Daoy (cell line): ENCODE measurements around the gene LHX3. TPM values are rescaled to one million over a fixed set of nuclear protein-coding genes. Genes with fewer than 3 reads are reported as not detected.

Experiments used
- DNase-seq: peaks from one replicate; pipeline ENCODE4 v3.0.0-alpha.2; 2015; ENCODE audit warnings: low read depth
- total RNA-seq: library from RNA; depleted of rRNA; stranded (reverse); fragments of >200 nt; shearing (Covaris generic); gene quantifications from 2 replicates; pipeline ENCODE4 v1.2.3, GENCODE V29; 2014

The LHX3 gene
- total RNA-seq, 1 experiment from 2014 or later, result not detected

DNA sequence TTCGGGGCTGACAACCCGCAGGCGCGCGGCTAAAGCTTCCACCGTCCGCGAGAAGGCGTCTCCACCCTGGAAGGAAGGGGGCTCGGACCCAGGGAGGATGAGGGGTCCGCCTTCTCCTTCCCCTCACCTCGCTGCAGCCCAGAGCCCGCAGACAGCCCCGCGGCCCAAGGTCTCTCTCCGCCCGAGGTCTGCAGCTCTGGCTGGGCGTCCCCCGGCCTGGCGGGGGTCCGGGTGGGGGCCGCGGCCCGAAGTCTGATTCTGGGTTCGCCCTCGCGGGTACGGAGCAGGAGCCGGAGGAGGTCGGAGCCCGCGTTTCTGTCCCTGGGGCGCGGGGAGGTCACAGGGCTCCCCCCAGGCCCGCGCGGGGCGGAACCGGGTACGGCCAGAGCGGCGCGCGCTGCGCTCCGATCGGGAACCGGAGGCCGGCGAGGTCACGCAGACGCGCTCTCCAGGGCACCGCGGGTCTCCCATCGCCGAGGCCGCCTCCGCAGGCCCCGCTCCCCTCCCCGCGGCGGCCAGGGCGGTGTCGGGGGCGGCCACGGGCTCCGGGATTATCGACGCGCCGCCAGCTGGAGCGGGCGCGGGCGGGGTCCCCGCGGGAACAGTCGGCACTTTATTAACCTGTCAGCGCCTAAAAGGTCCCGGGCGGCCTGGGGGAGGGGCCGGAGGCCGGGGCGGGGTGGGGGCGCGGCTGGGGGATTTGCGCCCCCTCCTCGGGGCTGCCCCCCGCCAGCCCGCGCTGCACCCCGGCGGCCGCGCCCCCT is 11.6 kb downstream of the LHX3 start:
- DNase-seq, result no peak

DNA sequence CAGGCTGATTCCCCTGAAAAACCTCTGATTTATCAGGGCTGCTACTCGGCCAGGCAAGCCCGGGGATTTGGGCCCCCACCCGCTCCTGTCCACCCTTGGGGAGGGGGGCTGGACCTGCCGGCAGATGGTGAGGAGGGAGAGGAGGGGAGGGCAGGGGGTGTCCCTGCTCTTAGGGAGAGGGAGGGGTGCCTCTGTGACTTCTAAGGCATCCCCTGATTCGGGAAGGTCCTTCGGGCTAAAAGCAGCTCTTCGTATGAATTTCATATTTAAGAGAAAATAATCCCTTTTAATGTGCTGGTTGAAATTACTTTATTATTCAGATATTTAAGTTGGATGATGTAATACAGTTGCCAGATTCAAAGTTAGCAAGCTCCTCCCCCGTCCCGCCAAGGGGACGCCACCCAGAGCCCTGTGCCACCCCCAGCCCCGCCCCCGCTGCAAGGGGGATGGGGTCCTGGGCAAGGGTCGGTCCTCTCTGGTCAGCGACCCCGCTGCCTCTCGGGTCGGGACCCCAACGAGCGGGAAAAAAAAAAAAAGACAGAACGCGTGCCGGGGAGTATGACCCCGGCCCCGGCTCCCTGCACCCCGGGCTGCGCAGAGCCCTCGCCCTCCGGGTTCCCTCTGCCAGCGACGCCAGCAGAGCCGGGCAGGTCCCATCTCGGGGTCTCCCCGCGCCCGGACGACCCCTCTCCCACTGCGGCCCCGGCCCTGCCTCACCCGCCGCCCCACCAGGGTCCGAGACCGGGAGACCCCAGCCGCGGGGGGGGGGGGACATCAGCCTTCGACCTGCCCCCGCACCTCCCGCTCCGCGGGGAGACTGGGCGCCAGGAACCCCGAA is 12.4 kb downstream of the LHX3 start:
- no peak for DNase-seq

DNA sequence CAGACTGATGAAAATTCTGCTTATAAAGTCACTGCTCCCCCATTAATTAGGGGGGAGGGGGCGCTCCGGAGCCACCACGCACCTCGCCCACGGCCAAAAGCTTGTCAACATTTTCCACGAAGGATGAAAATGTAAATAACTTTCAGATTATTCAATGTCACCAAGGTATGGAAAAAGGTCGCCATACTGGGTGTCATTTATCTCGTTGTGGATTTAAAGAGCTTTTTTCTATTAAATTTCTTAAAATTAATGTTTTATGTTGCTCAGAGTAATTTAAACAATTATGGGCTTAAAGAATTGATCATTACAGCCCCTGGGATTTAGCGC is 13.0 kb downstream of the LHX3 start:
- no peak for DNase-seq

DNA sequence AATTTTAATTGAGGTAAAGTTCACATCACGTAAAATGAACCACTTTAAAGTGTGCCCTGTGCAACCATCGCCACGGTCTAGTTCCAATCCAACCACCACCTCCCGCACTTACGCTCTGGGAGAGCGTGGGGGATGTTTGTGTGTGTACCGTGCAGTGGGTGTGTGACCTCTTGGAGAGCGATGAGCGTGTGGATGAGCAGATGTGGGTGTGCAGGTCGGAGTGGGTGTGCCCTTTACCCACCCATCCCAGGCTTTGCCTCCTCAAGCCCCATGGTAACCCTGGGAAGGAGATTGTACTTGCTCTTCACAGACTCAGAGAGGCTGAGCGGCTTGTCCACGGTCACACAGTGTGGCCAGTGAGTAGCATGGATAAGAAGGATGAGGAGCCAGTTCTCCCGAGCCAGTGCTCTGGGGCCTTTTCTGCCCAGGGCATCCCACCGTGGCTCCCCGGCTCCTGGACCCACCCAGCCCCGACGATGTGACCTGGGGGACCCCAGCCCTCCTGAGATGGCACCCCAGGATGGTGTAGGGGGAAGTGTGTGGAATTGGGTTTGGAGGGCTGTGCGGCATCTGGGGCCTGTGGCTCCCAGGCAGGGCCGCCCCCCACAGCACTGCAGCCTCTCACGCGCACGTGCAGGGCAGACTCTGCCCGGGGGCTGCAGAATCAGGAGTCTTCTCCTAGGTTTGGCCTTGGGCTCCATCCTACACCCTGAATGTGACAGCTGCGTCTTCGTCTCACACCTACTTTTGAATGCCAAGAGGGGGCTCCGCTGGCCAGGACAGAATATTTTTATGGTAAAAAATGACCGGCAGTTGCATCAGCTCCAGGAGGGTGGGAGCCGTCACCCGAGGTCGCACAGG is 13.6 kb downstream of the LHX3 start:
- no peak for DNase-seq

DNA sequence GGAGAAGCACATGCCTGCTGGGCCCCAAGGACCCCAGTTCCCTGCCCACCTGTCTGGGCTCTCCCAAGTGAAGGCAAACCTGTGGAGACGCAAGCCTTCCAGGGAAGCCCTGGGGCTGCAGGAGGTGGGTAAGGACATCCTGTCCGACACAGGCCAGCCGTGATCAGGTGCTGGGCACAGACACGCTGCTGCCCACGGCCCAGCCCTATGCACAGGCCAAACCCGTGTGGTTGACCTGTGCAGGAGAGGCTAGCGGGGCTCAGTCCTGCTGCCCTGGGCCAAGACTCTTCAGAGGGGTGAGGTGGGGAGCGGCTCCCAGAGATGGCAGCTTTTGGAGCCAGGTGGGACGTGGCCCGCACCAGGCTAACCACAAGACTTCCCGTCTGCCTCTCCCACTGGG is 14.3 kb downstream of the LHX3 start:
- no peak for DNase-seq

DNA sequence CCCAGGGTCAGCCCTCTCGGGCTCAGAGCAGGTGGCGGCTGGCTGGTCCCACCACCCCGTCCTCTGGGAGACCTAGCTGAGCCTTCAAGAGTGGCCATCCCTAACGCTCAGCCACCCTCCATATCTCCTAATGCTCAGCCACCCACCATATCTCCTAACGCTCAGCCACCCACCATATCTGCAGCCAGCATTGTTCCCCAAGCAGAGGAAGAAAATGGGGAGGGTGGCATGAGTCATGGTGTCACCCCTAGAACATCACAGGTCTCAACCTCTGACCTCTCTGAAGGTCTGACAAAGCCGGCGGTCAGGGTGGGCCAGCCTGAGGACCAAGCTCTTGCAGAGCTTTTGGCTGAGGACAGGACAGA is 14.7 kb downstream of the LHX3 start:
- DNase-seq, result no peak

DNA sequence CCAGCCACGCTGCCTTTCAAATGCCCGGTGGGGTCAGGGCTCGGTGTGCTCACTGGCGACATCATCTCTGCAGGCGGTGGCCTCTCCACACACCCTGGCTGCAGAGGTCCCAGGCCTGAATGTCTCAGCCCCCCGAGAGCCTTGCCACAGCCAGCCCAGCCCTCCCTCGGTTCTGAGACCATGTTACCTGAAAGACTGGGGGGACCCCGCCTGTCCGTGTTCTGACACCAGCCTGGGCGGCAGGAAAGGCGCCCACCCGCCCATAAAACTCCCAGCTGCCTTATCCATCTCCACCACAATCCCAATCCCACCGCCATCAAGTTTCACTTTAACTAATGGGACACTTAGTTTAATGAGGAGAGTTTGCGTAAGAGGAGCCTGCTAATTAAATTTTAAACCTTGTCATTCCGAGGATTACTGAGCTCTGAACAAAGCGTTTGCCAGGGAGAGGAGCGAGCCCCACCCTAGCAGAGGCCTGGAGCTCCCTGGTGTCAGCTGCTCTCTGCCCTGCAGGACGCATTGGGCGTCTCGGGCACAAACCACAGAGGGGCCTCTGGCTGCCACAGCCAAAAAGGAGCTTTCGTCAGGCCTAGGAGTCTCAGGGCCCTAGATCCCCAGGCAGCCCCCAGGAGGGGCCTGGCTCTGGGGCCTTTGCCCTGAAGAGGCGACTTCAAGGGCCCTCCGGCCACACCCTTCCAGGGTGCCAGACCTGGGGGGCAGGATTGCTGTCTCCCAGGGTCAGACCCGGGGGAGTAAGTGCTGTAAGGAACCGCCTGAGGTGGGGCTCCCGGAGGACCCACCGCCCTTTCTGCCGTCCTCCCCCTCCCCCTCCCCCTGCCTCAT is 15.3 kb downstream of the LHX3 start:
- DNase-seq, result no peak

DNA sequence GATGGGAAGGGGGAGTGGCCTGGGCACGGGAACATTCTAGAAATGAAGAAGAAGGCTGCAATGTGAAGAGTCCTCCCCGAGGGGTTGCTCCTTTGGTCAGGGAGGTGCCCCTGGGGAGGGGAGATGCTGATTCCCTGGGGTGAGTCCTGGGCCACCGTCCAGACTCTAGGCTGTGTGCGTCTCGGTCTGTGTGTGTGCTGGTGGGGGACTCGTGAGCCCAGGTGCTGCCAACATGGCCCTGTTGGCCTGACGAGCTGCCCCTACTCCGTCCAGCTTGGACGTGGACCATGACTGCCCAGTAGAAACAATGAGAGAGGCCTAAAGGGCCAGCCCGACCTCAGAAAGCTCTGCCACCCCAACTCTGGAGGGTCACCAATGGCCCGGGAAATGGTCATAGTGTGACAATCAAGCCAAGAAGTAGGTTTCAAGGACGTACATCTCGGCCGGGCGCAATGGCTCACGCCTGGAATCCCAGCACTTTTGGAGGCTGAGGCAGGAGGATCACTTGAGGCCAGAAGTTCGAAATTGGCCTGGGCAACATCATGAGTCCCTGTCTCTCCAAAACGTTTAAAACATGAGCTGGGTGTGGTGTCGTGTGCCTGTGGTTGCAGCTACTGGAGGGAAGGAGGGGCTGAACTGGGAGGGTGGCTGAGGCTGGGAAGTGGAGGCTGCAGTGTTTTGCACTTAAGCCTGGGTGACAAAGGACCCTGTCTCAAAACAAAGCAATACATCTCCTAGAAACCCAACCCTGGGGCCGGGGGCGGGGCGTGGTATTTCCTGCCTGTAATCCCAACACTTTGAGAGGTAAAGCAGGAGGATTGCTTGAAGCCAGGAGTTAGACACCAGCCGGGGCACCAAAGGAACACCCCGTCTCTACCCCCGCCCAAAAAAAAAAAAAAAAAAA is 17.0 kb downstream of the LHX3 start:
- DNase-seq, result no peak

DNA sequence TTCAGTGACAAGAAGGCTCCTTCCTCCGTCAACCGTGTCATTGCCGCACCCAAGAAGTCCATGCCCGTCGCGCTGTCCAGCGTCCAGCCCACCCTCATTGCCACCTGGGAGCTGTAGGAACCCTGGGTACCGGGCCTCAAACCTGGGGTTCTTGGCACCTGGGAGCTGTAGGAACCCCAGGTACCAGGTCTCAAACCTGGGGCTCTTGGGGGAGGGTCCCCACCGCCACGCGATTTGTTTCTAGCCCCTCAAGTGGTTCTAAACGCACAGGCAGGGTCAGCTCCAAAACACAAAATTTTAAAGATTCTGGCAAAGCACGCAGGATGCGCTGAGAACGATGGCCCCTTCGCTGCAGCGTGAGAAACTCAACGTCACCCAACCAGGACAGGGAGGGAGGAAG is 17.7 kb downstream of the LHX3 start:
- no peak for DNase-seq

DNA sequence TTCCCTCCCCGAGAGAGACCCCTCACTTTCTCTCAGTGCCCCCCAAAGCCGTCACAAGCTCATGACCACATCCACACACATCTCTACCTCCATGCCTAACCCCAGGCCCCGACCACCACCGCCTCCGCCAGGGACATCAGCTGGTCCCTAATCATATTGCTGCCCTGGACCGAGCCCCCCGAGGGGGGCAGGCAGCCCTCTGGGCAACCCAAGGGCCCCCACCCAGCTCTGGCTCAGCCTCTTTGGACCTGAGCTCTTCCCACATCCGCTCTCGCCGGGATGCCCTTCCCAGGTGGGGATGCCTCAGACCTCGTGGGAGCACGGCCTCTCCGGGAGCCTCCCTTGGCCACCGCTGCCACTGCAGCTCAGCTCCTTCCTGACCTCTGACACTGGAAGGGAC is 18.5 kb downstream of the LHX3 start:
- no peak for DNase-seq

DNA sequence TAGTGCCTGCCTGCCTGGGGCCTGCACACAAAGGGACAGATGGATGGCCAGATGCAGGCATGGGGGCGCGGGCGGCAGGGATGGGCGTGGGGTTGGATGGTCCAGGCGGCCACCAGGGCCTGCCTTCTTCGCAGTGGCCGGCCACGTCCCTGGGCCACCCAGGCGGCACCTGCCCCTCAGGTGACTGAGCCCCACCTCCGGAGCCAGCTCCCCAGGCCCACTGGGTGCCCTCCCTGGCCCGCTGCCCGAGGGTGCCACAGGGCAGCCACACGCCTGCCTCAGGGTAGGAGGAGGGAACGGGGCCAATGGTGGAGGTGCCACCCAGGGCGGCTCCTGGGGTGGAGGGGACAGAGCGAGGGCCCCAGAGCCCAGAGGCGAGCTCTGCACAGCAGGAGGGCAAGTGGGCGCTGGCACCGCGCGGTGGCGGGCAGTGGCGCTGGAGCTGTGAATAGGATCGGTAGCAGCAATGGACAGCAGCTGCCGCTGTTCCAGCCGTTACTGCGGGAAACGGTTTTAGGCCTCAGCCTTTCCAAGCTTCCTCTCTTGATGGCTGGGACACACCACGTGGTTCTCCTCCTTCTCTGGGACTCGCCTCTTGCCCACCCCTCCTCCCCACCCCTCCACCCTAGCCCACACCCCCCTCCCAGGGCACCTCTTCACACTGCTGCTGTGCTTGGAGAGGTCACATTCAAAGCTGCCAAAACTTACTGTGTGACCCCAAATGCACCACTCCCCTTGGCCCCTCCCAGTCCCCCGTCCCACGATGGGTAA is 19.1 kb downstream of the LHX3 start:
- no peak for DNase-seq

DNA sequence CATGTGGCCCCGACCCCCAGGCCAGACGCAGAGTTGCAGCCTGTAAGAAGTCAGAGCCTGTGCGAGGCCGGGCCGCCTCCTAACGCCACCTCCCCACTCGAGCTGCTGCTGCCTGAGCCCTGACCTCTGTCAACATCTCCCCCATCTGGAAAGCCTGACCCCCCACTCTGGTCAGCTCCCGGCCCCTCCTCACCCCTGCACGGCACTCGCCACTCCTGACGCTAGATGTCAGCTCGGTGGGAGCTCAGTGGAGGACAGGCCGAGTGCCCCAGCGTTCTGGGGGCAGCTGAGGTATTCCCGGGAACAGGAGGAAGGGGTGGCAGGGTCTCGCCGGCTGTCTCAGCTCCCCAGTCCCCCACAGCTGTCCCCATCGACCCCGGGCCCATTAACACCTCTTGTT is 19.9 kb downstream of the LHX3 start:
- DNase-seq, result no peak

DNA sequence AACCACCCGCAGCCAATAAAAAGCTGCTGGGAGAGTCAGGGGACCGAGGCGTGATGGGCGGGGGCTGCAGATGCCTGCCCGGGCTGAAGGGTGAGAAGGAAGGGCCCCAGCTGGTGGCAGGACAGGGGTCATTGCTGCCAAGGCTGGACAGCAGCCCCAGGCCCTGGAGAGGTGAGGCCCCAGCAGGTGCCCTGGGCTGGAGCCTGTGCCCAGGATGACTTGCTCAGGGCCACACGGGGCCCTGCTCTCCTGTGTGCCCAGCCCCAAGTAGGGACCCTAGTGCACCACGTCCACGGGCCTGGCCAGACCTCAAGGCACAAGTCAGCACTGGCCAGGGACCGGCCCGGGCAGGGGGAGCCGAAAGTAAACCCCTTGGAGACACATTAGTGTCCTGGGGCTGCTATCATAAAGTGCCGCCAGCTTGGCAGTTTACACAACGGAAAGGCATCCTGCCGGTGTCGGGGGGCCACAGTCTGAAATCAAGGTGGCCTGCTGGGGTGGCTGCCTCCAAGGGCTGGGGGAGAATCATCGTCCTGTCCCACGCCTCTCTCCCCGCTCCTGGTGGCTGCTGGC is 22.0 kb downstream of the LHX3 start:
- no peak for DNase-seq

DNA sequence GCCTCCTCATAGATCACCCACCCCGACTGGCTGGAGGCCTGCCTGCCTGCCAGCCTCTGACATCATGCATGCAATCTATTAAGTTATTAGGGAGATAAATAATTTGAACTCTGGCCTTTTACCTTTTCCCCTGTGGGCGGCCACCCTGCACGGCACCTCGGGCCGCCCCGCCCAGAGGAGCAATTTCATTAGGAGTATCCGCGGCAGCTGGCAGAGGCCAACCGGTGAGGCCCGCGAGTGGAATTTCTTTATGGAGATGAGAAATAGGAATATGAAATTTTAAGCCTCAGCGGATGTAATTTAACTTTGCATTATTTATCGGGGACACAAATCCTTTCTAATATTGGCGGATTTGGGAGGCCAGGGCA is 22.5 kb downstream of the LHX3 start:
- no peak for DNase-seq

DNA sequence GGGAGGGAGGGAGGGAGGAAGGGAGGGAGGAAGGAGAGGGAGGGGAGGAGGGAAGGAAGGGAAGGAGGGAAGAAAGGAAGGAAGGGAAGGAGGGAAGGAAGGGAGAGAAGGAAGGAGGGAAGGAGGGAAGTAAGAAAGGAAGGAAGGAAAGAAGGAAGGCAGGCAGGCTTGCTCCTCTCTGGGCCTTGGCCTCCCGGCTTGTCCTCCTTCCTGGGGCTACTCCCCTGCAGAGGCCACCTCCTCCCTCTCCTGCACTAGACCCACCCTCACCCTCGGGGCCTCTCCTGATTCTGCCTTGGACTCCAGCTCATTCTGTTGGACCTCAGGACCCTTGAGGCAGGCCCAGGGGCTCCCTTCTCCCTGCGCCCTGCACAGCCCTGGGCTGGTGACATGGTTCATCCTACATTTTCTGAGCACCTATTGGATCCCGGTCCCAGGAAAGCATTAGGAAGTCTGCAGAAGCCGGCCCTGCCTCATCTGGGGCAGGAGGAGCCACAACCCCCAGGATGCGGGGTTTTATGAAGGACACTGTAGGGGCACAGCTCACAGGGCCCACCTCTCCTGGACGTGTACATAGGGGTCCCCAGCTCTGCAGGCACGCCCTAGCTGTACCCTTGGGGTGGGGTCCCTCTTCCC is 23.0 kb downstream of the LHX3 start:
- no peak for DNase-seq

DNA sequence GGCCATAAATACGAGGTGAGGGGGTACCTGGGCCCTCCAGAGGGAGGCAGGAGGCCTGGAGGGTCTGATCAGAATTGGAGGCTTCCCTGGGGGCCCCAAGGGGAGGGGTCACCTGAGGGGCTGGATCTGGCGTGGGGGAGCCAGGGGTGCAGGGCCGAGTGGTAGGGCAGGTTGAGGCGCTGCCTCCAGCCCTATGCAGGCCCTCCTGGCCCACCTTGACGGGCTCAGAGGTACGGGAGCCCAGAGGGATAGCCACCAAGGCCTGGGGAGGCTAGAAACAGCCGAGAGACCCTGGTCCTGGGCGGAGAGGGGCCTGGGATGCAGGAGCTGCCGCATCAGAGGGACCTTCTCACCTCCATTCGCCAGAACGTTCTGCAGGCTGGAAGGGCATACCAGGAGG is 24.3 kb downstream of the LHX3 start:
- DNase-seq, result no peak

DNA sequence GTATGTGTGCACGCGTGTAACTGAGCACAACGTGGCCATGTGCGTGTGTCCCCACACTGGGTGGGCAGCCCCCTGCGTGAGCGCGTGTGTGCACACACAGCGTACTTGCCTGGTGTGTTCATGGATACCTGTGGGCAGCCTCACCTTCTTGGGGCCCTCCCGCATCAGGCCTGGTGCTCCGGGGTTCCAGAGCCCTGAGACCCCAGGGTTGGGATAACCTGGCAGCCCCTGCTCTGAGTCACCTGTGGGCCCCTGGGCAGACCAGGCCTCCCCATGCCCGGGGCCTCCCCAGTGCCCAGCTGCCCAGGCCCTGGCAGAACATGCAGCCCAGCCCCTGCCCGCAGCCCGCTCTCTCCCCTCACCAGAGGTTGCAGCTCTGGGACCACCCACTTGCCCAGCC is 25.2 kb downstream of the LHX3 start:
- no peak for DNase-seq

DNA sequence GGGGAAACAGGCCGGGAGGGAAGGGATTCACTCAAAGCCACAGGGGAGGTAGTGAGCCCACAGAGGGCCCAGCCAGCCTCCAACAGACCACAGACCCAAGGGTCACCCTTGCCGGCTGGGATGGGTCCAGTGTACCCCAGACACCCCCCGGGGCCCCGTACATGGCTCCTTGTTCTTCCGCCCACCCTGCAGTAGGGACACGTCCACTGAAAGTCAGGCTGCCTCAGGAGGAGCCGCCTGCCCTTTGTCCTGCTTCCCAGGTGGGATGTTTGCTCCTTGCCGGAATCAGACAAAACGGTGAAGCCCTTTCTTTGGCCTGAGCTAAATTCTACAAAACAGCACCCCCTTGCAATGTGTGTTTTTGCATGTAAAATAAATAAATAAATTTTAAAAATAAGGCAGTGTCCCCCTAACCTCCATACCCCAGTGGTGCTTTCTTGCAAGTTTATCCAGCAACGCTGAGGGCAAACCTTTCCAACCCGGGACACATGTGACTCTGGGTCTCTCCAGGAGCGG is 25.8 kb downstream of the LHX3 start:
- no peak for DNase-seq

DNA sequence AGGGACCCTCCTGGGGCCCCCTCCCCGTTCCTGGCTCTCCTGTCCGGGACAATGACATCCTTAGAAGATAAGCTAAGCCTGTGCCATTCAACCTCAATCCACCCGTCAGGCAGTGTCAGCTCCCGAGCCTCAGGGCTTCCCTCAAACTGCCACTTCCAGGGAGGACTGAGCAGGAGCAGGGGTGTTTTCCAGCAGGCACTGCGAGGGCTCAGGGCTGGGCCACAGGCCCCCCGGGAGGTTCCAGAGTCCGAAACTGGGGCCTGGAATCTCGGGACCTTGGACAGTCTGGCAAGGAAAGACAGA is 26.2 kb downstream of the LHX3 start:
- DNase-seq, result no peak
